Skeletal muscle satellite cell (primary cell): ENCODE data around the gene ANKRD33B. TPM values are rescaled to one million over a fixed set of nuclear protein-coding genes. Genes with fewer than 3 reads are reported as not detected.
A peak's percentile ranks its signal among the peaks of the same experiment; 100 is the strongest.

Experiments used
- H3K27me3 ChIP-seq: 2 replicates; pipeline ENCODE4 v1.7.0; 2013; ENCODE audit warnings: low read length; ENCODE audit not compliant: control insufficient read depth, insufficient read depth
- H3K36me3 ChIP-seq: 2 replicates; pipeline ENCODE4 v1.7.0; 2013; ENCODE audit warnings: mild to moderate bottlenecking, control low read depth, low read length; ENCODE audit not compliant: insufficient read depth
- H3K4me1 ChIP-seq: 2 replicates; pipeline ENCODE4 v1.7.0; 2013; ENCODE audit warnings: low read length; ENCODE audit not compliant: control insufficient read depth, insufficient read depth
- H3K4me2 ChIP-seq: 2 replicates; pipeline ENCODE4 v1.7.0; 2013; ENCODE audit warnings: mild to moderate bottlenecking, low read length
- H3K4me3 ChIP-seq: 2 replicates; pipeline ENCODE4 v1.7.0; 2013; ENCODE audit warnings: low read length
- H3K9ac ChIP-seq: 2 replicates; pipeline ENCODE4 v1.7.0; 2013; ENCODE audit warnings: mild to moderate bottlenecking, low read depth, low read length, moderate library complexity
- H3K9me3 ChIP-seq: replicated peaks from 2 replicates; pipeline ENCODE4 v1.7.0; 2013; ENCODE audit warnings: mild to moderate bottlenecking, control low read depth, low read length
- small RNA-seq: library from RNA; depleted of rRNA; stranded (forward); fragments of <200 nt; gene quantifications from one replicate; pipeline ENCODE3, GENCODE V24; 2012

Gene ANKRD33B

GRCh38 chr5:10703676-10704075 lies 139.8 kb downstream of the ANKRD33B start:
- H3K4me1 ChIP-seq, result peaks cover 57% of the 10 kb centered on the region
- no peak overlapping the region for H3K9ac ChIP-seq
- no peak overlapping the region for H3K4me3 ChIP-seq
- no peak overlapping the region for H3K4me2 ChIP-seq
- H3K9me3 ChIP-seq, result no peaks in the 10 kb centered on the region
- H3K27me3 ChIP-seq, result no peaks in the 10 kb centered on the region
- H3K36me3 ChIP-seq, result peaks cover 7% of the 10 kb centered on the region

GRCh38 chr5:10704949-10705621 lies 141.2 kb downstream of the ANKRD33B start:
- Histone ChIP-seq H3K27me3 (no peaks in the 10 kb centered on the region), H3K4me2 (peak overlapping the region; percentile 17), H3K36me3 (peaks cover 2% of the 10 kb centered on the region), H3K4me3 (no peak overlapping the region), H3K9ac (no peak overlapping the region), H3K9me3 (no peaks in the 10 kb centered on the region), H3K4me1 (peaks cover 57% of the 10 kb centered on the region)

DNA sequence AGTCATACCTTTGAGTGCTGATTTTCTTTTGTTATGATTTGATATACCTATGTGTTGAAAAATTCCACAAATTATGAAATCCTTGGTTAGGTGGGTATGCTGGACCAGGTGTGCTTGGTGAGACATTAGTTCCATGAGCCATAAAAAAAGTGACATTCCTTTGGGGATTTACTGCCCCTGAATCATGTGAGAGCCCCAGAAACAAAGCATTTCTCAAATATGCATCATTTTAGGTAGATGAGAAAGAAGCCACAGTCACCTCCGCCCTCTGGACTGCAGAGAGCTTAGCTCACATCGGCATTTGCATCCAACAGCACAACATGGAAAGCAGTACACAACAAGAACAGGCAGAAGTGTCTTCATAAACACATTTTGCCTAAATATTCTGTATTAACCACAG lies 141.9 kb downstream of the ANKRD33B start:
- Histone ChIP-seq H3K36me3 (no peaks in the 10 kb centered on the region), H3K27me3 (no peaks in the 10 kb centered on the region), H3K9me3 (no peaks in the 10 kb centered on the region), H3K4me1 (peaks cover 57% of the 10 kb centered on the region), H3K9ac (no peak overlapping the region), H3K4me3 (no peak overlapping the region), H3K4me2 (no peak overlapping the region)

- Histone ChIP-seq H3K4me1 (peaks cover 57% of the 10 kb centered on the region), H3K36me3 (no peaks in the 10 kb centered on the region), H3K4me2 (no peak overlapping the region), H3K27me3 (no peaks in the 10 kb centered on the region), H3K9me3 (no peaks in the 10 kb centered on the region), H3K9ac (no peak overlapping the region), H3K4me3 (no peak overlapping the region)
Observed at GRCh38 chr5:10706326-10706725, 142.5 kb downstream of the ANKRD33B start.

Small RNA genes lying within 50 kb of the gene (small RNA-seq; reads per million reads assigned to genes)
- gene AC012629.4, result not detected
- gene AC112200.1, result not detected
